ENCODE results near the gene LSMEM2.
"Not testable (repeated sequence)": the region's sequence is repeated elsewhere in the genome, so short reads cannot be mapped to it uniquely, and the experiment has no call there.

LSMEM2 gene

DNA sequence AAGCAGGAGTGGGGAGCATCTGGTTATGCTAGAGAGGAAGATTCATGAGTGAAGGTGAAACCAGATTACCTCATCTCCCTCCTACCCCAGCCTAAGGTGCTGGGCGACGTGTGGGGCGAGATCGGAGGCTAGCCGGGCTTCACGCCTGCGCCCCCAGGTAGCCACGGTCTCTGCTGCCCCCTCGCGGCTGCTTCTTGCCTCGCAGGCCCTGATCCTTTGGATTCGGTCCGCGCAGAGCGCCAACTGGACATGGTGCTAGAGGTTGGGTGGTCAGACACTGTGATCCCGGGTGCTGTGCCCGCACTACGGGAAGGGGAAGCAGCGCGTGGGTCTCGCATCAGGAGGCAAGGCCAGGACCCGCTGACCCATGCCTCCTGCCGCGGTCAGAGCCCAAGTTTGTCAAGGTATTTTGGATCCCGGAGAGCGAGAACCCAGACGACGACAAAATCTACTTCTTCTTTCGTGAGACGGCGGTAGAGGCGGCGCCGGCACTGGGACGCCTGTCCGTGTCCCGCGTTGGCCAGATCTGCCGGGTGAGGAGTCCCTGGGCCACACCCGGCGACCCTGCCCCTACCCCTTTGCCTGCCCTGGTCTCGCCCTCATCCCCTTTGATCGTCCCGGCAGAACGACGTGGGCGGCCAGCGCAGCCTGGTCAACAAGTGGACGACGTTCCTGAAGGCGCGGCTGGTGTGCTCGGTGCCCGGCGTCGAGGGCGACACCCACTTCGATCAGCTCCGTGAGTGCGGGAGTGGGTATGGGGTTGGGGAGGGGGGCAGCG, 5.8 kb upstream of the LSMEM2 start:
- H3K36me3 Mint-ChIP-seq (ENCODE audit: low read depth): no peaks in the 10 kb centered on the region
- H3K4me1 Mint-ChIP-seq (ENCODE audit: low read depth): peaks cover 30% of the 10 kb centered on the region
- H3K9me3 Mint-ChIP-seq: no peaks in the 10 kb centered on the region
- H3K4me3 Mint-ChIP-seq: peak overlapping the region; percentile 80
- peaks cover 67% of the 10 kb centered on the region for H3K27me3 Mint-ChIP-seq
- peak overlapping the region; percentile 66 for H3K27ac Mint-ChIP-seq
- intact Hi-C loops (cut with micrococcal nuclease): loop anchor here (1.0 kb wide), 3 partner anchors 46 to 152 kb away; no protein-coding TSS in a partner anchor

DNA sequence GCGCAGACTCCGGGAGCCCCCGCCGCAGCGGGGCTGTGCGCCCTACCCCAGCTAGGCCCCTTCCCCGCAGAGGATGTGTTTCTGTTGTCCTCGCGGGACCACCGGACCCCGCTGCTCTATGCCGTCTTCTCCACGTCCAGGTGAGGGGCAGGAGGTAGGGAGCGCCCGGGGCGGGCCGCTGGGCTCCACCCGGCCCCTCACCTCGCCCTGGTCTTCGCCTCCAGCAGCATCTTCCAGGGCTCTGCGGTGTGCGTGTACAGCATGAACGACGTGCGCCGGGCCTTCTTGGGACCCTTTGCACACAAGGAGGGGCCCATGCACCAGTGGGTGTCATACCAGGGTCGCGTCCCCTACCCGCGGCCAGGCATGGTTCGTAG, 5.2 kb upstream of the LSMEM2 start:
- Mint-ChIP-seq H3K27me3 (peaks cover 68% of the 10 kb centered on the region), H3K27ac (peak overlapping the region; percentile 66), H3K36me3 (ENCODE audit: low read depth) (no peaks in the 10 kb centered on the region), H3K4me3 (peak overlapping the region; percentile 80), H3K9me3 (no peaks in the 10 kb centered on the region), H3K4me1 (ENCODE audit: low read depth) (peaks cover 30% of the 10 kb centered on the region)
- intact Hi-C loops (cut with micrococcal nuclease): loop anchor here (1.0 kb wide), 4 partner anchors 46 to 152 kb away; no protein-coding TSS in a partner anchor

- peaks cover 30% of the 10 kb centered on the region for H3K4me1 Mint-ChIP-seq (ENCODE audit: low read depth)
- H3K27ac Mint-ChIP-seq: peak overlapping the region; percentile 6
- H3K36me3 Mint-ChIP-seq (ENCODE audit: low read depth): no peaks in the 10 kb centered on the region
- intact Hi-C loops (cut with micrococcal nuclease): loop anchor here (1.0 kb wide), 1 partner anchor 50 kb away; no protein-coding TSS in a partner anchor
- H3K27me3 Mint-ChIP-seq: peaks cover 66% of the 10 kb centered on the region
- peak overlapping the region; percentile 17 for H3K4me3 Mint-ChIP-seq
- H3K9me3 Mint-ChIP-seq: no peaks in the 10 kb centered on the region
Observed at GRCh38 chr3:50274371-50275104, 4.3 kb upstream of the LSMEM2 start.

DNA sequence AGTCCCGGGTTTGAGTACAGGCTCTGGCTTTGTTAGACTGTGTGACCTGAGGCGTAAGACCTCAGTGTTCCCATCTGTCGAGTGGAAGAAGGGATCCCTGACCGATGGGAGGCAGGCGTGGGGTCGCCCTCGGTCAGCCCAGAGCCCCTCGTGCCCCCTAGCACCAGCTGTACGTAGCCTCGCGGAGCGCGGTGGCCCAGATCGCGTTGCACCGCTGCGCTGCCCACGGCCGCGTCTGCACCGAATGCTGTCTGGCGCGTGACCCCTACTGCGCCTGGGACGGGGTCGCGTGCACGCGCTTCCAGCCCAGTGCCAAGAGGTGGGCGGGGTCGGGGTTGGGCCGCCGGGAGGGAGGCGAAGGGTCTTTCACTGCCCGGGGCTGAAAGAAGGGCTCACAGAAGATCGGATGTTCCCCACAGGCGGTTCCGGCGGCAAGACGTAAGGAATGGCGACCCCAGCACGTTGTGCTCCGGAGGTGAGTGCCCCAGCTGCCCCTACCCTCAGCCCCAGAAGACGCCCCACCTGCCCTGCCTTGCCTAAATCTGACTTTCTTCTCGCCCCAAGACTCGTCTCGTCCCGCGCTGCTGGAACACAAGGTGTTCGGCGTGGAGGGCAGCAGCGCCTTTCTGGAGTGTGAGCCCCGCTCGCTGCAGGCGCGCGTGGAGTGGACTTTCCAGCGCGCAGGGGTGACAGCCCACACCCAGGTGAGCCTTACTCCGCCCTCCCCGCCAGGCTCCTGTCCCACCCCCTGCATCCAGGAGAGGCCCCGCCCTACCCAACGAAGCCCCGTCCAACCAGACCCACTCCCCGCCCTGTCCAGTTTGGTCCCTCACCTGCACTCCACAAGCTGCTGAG, 3.5 kb upstream of the LSMEM2 start:
- H3K27ac Mint-ChIP-seq: peak overlapping the region; percentile 36
- H3K4me3 Mint-ChIP-seq: no peak overlapping the region
- H3K36me3 Mint-ChIP-seq (ENCODE audit: low read depth): no peaks in the 10 kb centered on the region
- intact Hi-C loops (cut with micrococcal nuclease): no loop called here
- H3K27me3 Mint-ChIP-seq: peaks cover 70% of the 10 kb centered on the region
- H3K9me3 Mint-ChIP-seq: no peaks in the 10 kb centered on the region
- H3K4me1 Mint-ChIP-seq (ENCODE audit: low read depth): peaks cover 30% of the 10 kb centered on the region

- H3K9me3 Mint-ChIP-seq: no peaks in the 10 kb centered on the region
- peak overlapping the region; percentile 20 for H3K4me3 Mint-ChIP-seq
- intact Hi-C loops (cut with micrococcal nuclease): no loop called here
- peaks cover 70% of the 10 kb centered on the region for H3K27me3 Mint-ChIP-seq
- peak overlapping the region; percentile 36 for H3K27ac Mint-ChIP-seq
- H3K4me1 Mint-ChIP-seq (ENCODE audit: low read depth): peaks cover 30% of the 10 kb centered on the region
- no peaks in the 10 kb centered on the region for H3K36me3 Mint-ChIP-seq (ENCODE audit: low read depth)
Observed at GRCh38 chr3:50275996-50276761, 2.7 kb upstream of the LSMEM2 start.

- Mint-ChIP-seq H3K27ac (no peak overlapping the region), H3K27me3 (peaks cover 67% of the 10 kb centered on the region), H3K9me3 (no peaks in the 10 kb centered on the region), H3K4me3 (no peak overlapping the region), H3K36me3 (ENCODE audit: low read depth) (no peaks in the 10 kb centered on the region), H3K4me1 (ENCODE audit: low read depth) (peaks cover 30% of the 10 kb centered on the region)
- intact Hi-C loops (cut with micrococcal nuclease): no loop called here
Observed at GRCh38 chr3:50276762-50277101, 2.2 kb upstream of the LSMEM2 start.

DNA sequence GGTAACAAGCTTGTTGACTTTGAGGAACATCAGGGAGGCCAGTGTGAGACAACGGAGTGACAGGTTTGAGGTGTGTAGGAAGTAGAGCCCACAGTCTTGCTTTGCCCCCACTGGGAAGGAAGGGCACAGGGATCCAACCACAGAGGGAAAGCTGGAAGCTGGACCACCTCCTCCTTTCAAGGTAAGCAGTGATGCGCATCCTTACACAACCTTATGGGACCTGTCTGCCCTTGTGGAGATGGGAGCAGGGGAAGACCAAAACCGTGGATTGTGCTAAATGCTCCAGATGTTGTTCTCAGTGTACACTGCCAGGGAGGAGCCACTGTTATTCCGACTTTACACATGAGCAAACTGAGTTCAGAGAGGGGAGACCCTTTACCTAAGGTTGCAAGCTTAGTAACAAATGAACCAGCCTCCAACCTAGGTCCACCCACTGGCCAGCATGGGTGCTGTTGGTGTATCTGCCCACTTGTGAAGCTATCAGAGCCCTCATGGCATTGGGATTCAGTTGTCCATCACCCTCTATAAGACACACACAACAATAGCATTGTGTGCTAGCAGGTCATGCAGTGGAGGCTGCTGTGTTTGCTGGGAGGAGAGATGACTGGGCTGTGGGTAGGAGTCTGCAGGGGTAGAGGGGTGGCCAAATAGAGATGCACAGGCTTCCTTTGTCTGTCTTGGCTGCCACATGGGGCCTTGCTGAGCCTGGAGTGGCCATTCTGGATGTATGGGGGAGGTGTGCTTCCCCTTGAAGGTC, 586 bp upstream of the LSMEM2 start:
- H3K27ac Mint-ChIP-seq: no peak overlapping the region
- peaks cover 61% of the 10 kb centered on the region for H3K27me3 Mint-ChIP-seq
- H3K36me3 Mint-ChIP-seq (ENCODE audit: low read depth): no peaks in the 10 kb centered on the region
- H3K4me1 Mint-ChIP-seq (ENCODE audit: low read depth): peaks cover 24% of the 10 kb centered on the region
- no peak overlapping the region for H3K4me3 Mint-ChIP-seq
- intact Hi-C loops (cut with micrococcal nuclease): no loop called here
- no peaks in the 10 kb centered on the region for H3K9me3 Mint-ChIP-seq

GRCh38 chr3:50279255-50280016, 549 bp downstream of the LSMEM2 start:
- no peaks in the 10 kb centered on the region for H3K36me3 Mint-ChIP-seq (ENCODE audit: low read depth)
- H3K27ac Mint-ChIP-seq: no peak overlapping the region
- peaks cover 15% of the 10 kb centered on the region for H3K4me1 Mint-ChIP-seq (ENCODE audit: low read depth)
- no peak overlapping the region for H3K4me3 Mint-ChIP-seq
- no peaks in the 10 kb centered on the region for H3K9me3 Mint-ChIP-seq
- intact Hi-C loops (cut with micrococcal nuclease): no loop called here
- H3K27me3 Mint-ChIP-seq: peaks cover 52% of the 10 kb centered on the region

DNA sequence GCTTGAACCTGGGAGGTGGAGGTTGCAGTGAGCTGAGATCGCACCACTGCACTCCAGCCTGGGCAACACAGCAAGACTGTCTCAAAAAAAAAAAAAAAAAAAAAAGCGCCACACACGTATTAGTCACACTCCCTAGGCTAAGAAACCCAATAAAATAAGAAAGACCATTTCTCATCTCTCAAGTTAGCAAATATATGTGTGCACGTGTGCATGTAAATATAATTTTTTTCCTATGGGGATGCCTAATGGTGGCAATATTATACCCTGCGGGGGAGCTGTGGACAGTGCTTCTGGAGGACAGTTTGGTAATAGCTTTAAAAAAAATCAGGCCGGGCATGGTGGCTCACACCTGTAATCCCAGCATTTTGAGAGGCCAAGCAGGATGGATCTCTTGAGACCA, 5.2 kb downstream of the LSMEM2 start:
- intact Hi-C loops (cut with micrococcal nuclease); H3K4me1 Mint-ChIP-seq (ENCODE audit: low read depth); H3K27ac Mint-ChIP-seq; H3K9me3 Mint-ChIP-seq; H3K27me3 Mint-ChIP-seq; H3K4me3 Mint-ChIP-seq: not testable (repeated sequence)
- H3K36me3 Mint-ChIP-seq (ENCODE audit: low read depth): peaks cover 29% of the 10 kb centered on the region

- Mint-ChIP-seq H3K4me1 (ENCODE audit: low read depth) (peaks cover 12% of the 10 kb centered on the region), H3K9me3 (no peaks in the 10 kb centered on the region), H3K27me3 (peaks cover 1% of the 10 kb centered on the region), H3K27ac (no peak overlapping the region), H3K4me3 (no peak overlapping the region), H3K36me3 (ENCODE audit: low read depth) (peaks cover 45% of the 10 kb centered on the region)
- intact Hi-C loops (cut with micrococcal nuclease): no loop called here
Observed at GRCh38 chr3:50286322-50287227, 7.7 kb downstream of the LSMEM2 start.

DNA sequence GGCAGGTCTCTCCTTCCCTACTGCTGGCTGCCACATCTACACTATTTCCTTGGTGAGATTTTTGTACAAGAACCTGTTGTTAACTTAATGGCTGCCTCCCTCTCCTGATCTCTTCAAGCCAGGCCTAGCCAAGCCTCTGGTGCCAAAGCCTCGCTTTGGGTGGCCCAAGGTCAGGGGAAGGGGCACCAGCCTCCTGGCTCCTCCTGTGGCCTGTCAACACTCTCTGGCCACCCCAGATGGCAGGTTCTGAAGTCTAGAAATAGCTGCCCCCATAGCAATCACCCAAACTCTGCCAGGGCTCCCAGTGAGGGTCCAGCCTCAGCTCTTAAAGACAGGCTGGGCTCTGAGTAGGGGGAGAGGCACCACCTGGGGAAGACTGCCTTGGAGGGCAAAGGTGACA, 8.4 kb downstream of the LSMEM2 start:
- Mint-ChIP-seq H3K4me3 (no peak overlapping the region), H3K27ac (no peak overlapping the region), H3K27me3 (no peaks in the 10 kb centered on the region), H3K4me1 (ENCODE audit: low read depth) (peaks cover 13% of the 10 kb centered on the region), H3K36me3 (ENCODE audit: low read depth) (peaks cover 45% of the 10 kb centered on the region), H3K9me3 (no peaks in the 10 kb centered on the region)
- intact Hi-C loops (cut with micrococcal nuclease): no loop called here
